BJ (cell line): ENCODE measurements around the gene ATP11A. TPM values are rescaled to one million over a fixed set of nuclear protein-coding genes. Genes with fewer than 3 reads are reported as not detected.

Source experiments
- CTCF ChIA-PET: fragments of 350-600 bp; formaldehyde crosslinking; extraction: SDS; loops from one replicate; lab custom pipeline; 2021; ENCODE audit warnings: antibody characterized with exemption, inconsistent platforms; lab: Yijun Ruan, JAX
- POLR2A ChIA-PET: fragments of 300-600 bp; sonication (Branson Sonifier 250); formaldehyde crosslinking; extraction: SDS; loops from one replicate; lab custom pipeline; 2021; ENCODE audit warnings: antibody characterized with exemption; lab: Charles Lee
- DNase-seq: peaks from one replicate; pipeline ENCODE4 v3.0.0-alpha.2; 2011; ENCODE audit warnings: low read depth
- H3K27me3 ChIP-seq: 2 replicates; pipeline ENCODE4 v1.6.0; 2011; ENCODE audit warnings: low read length; ENCODE audit not compliant: control insufficient read depth, insufficient read depth
- H3K36me3 ChIP-seq: 2 replicates; pipeline ENCODE4 v1.5.1; 2011; ENCODE audit warnings: low read length; ENCODE audit not compliant: control insufficient read depth, insufficient read depth
- H3K4me3 ChIP-seq: 2 replicates; pipeline ENCODE4 v1.5.1; 2011; ENCODE audit warnings: low read depth, mild to moderate bottlenecking, control low read depth, low read length
- polyA plus RNA-seq: library from polyadenylated mRNA; depleted of rRNA; stranded (reverse); fragments of >200 nt; gene quantifications from 2 replicates; pipeline ENCODE4 v1.2.3, GENCODE V29; 2011
- TF ChIP-seq, protein P1 (sequence below): IDR thresholded peaks from 2 replicates; pipeline ENCODE4 v1.5.1; 2011; ENCODE audit warnings: low read depth, mild to moderate bottlenecking, control low read depth, inconsistent platforms, low read length, moderate library complexity; ENCODE audit not compliant: insufficient read depth

The ATP11A gene
- polyA plus RNA-seq, 1 experiment: 1.9 TPM

DNA sequence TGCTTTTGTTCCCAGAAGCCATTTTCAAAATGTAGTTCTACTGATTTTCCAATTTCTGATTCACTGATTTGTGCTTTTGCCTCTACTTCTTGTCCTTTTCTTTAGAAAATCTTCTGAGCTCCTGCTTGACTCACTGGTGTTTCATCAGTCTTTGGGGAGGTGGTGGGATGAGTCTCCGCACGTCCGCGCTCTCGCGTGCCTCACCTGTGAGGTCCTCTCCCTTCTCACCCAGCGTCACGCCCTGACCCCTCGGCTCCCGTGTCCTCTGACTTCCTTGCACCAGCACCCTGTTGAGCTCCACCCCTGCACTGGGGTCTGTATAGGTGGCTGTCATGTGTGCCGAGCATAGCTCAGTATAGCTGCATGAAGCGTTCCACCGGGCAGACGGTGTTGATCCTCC, 226.5 kb downstream of the ATP11A start:
- DNase-seq: no peak
- no peak overlapping the region for H3K4me3 ChIP-seq
- H3K27me3 ChIP-seq: peaks cover 6% of the 10 kb centered on the region
- ChIA-PET CTCF (no interaction called here), POLR2A (no interaction called here)
- H3K36me3 ChIP-seq: no peaks in the 10 kb centered on the region
- TF ChIP-seq, protein P1, sequence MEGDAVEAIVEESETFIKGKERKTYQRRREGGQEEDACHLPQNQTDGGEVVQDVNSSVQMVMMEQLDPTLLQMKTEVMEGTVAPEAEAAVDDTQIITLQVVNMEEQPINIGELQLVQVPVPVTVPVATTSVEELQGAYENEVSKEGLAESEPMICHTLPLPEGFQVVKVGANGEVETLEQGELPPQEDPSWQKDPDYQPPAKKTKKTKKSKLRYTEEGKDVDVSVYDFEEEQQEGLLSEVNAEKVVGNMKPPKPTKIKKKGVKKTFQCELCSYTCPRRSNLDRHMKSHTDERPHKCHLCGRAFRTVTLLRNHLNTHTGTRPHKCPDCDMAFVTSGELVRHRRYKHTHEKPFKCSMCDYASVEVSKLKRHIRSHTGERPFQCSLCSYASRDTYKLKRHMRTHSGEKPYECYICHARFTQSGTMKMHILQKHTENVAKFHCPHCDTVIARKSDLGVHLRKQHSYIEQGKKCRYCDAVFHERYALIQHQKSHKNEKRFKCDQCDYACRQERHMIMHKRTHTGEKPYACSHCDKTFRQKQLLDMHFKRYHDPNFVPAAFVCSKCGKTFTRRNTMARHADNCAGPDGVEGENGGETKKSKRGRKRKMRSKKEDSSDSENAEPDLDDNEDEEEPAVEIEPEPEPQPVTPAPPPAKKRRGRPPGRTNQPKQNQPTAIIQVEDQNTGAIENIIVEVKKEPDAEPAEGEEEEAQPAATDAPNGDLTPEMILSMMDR: no peak

DNA sequence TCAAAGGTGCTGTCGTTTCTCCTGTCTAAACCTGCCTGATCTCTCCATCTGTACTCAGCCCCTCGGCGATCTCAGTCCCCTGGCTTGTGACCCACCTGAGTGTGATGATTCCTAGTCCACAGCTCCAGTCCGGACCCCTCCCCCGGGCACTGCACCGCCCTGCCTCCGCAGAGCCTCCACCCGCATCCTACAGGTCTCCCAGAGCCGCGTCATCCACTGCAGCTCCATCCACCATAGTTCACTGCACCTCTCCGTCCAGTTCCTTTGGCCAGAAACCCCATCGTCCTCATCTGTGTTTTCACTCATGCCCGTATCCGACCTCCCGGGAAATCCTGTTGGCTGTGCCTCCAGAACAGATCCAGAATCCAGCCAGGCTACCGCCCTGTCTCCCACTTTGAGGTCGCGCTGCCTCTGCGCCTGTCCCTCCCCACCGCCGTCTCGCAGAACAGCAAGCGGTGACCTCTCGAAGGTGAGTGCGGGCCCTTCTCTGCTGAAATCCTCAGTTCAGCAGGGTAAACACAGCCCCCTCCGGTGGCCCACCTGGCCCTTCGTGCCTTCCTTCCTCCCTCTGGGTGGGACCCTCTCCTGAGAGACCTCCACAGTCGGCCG, 227.3 kb downstream of the ATP11A start:
- TF ChIP-seq, protein P1: no peak
- DNase-seq: no peak
- H3K36me3 ChIP-seq: no peaks in the 10 kb centered on the region
- H3K27me3 ChIP-seq: peaks cover 6% of the 10 kb centered on the region
- ChIA-PET CTCF (interaction anchor here (2.0 kb wide), 1 partner anchor 14 kb away, joined by 9 read pairs; no protein-coding TSS in a partner anchor), POLR2A (no interaction called here)
- H3K4me3 ChIP-seq: no peak overlapping the region

DNA sequence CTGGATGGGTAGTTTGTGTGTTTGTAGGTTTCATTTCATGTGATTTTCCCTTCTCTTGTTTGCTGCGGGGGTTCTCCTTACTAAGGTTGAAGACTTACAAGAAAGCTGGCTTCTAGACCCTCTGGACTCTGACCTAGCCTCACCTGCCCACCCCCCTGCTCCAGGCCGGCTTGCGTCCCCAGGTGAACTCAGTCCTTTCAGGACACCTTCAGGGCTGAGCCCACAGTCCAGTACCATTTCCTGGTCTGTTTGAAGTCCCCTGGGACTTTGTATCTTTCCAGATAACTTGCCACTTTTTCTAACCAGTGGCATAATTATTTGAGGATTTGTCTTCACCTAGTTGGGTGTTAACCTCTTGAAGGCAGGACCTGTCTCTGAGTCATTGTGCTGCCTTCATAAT, 227.9 kb downstream of the ATP11A start:
- no peak for DNase-seq
- H3K4me3 ChIP-seq: no peak overlapping the region
- ChIA-PET POLR2A (no interaction called here), CTCF (interaction anchor here (2.0 kb wide), 1 partner anchor 14 kb away, joined by 9 read pairs; no protein-coding TSS in a partner anchor)
- no peaks in the 10 kb centered on the region for H3K36me3 ChIP-seq
- TF ChIP-seq, protein P1: no peak
- peaks cover 6% of the 10 kb centered on the region for H3K27me3 ChIP-seq

DNA sequence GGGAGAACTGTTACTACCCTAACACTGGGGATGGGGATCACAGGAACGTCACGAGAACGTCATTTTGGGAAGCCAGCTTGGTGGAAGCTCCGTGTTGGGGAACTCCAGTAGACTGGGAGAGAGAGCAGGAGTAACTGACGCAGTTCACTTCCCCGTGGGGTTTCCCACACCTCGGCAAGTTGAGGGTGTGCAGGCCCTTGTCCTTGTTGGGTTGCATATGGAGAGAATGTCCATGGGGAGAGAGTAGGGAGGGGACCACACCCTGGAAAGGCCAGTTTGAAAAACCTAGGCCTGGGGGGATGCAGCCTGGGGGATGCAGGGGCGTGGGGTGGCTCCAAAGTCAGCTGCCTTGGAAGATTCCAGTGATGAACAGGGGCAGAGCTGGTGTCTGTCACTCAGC, 228.4 kb downstream of the ATP11A start:
- peaks cover 6% of the 10 kb centered on the region for H3K27me3 ChIP-seq
- H3K36me3 ChIP-seq: no peaks in the 10 kb centered on the region
- TF ChIP-seq, protein P1: no peak
- POLR2A ChIA-PET: no interaction called here
- no peak for DNase-seq
- CTCF ChIA-PET: interaction anchor here (2.0 kb wide), 1 partner anchor 13 kb away, joined by 9 read pairs; no protein-coding TSS in a partner anchor
- H3K4me3 ChIP-seq: no peak overlapping the region

DNA sequence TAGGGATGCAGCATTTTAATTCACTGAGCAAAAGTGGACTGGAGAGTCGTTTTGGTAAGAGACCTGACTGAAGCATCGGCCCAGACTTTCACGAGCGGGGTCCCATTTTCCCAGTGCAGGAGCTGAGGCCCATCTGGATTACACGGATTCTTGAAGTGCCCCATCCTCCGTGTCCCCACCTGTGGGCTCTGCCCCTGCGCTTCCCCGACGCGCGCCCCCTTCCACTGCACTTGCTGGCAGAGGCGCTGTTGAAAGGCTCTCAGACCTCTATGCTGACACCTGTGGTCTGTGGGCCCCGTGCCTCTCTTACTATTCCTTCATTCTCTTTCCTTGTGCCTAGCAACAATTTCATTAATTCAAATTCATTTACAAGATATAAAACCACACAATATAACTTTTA, 228.9 kb downstream of the ATP11A start:
- TF ChIP-seq, protein P1: no peak
- H3K27me3 ChIP-seq: peaks cover 6% of the 10 kb centered on the region
- POLR2A ChIA-PET: no interaction called here
- no peak overlapping the region for H3K4me3 ChIP-seq
- CTCF ChIA-PET: interaction anchor here (2.0 kb wide), 1 partner anchor 13 kb away, joined by 9 read pairs; no protein-coding TSS in a partner anchor
- no peak for DNase-seq
- H3K36me3 ChIP-seq: no peaks in the 10 kb centered on the region
